Measurements from ENCODE around the gene ATAT1. TPM values are rescaled to one million over a fixed set of nuclear protein-coding genes. Genes with fewer than 3 reads are reported as not detected.

ATAT1 gene
- total RNA-seq, 2 experiments from 2014 or later, result 10.4 to 17.8 TPM

DNA sequence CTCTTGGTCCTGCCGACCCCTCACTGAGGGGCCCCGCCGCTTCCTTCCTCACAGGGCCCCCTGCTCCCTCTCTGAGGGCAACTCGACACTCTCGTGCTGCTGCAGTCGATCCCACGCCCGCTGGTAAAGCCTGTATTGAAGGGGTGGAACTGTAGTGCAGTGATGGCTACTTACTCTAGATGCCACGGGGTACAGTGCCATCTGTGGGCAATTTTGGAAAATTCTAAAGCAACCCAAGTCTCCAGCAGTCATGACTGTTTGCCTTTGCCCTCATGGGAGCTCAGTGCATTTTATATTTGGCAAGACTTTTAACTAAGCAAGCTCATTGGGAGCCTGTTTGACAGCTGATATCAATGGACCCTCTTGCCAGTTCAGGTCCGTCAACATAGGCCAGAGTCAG, 13.8 kb downstream of the ATAT1 start:
- Histone ChIP-seq H2AFZ (ENCODE audit: low read length) (no peak overlapping the region), H3K9me2 (ENCODE audit: insufficient read depth, low read length) (no peaks in the 10 kb centered on the region), H3K9me3 (ENCODE audit: low read length) (no peaks in the 10 kb centered on the region), H3K4me2 (ENCODE audit: low read length) (no peak overlapping the region), H3K79me2 (ENCODE audit: insufficient read depth, low read depth, low read length) (no peaks in the 10 kb centered on the region), H3K36me3 (ENCODE audit: insufficient read depth, low read length) (peaks cover 12% of the 10 kb centered on the region), H3K27ac (ENCODE audit: low read depth, low read length, poor library complexity, severe bottlenecking) (no peak overlapping the region), H3K4me1 (ENCODE audit: insufficient read depth, low read length, poor library complexity, severe bottlenecking) (no peaks in the 10 kb centered on the region), H4K20me1 (ENCODE audit: insufficient read depth, low read length) (no peaks in the 10 kb centered on the region), H3K4me3 (ENCODE audit: low read depth, low read length, poor library complexity, severe bottlenecking) (no peak overlapping the region)
- BruUV-seq (replicated peaks), result no TSS peak
- intact Hi-C loops (cut with micrococcal nuclease; ENCODE audit: unreplicated experiment), result no loop called here
- peak; percentile 39; the same call in 1 of the 2 replicates for TF ChIP-seq CTCF (conservative IDR thresholded peaks at IDR 0.05; ENCODE audit: low read length)
- no peak for TF ChIP-seq EZH2phosphoT487 (IDR thresholded peaks at IDR 0.05; ENCODE audit: borderline replicate concordance, low read depth, low read length)
- ChIA-PET POLR2A (interaction anchor here (1.1 kb wide), 2 partner anchors 12 to 22 kb away, joined by 3 to 4 read pairs; partner anchors contain the start of gene MRPS18B), CTCF (ENCODE audit: unreplicated experiment) (no interaction called here)
- no peak for DNase-seq (ENCODE audit: low spot score)

DNA sequence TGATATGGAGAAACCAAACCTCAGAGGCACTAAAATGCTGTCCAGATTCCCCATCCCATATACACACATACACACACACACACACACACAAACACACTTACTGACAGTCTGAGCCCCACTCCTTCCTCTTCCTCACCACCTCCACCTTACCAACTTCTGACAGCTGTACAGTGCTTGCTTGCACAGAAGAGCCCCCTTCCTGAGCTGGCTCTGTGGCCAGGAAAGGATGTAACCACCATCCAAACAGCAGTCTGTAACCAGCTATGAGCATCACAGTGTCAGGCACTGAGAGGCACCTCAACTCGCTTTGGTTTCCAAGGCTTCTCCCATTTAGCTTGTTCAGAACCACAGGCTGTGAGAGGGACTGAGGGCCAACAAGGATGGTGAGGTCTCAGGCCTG, 14.4 kb downstream of the ATAT1 start:
- peak; percentile 8 for DNase-seq (ENCODE audit: low spot score)
- H3K4me3 ChIP-seq (ENCODE audit: low read depth, low read length, poor library complexity, severe bottlenecking), result no peak overlapping the region
- no peaks in the 10 kb centered on the region for H3K9me2 ChIP-seq (ENCODE audit: insufficient read depth, low read length)
- ChIA-PET CTCF (ENCODE audit: unreplicated experiment) (no interaction called here), POLR2A (interaction anchor here (0.9 to 1.1 kb wide), 4 partner anchors 13 to 31 kb away, joined by 3 to 5 read pairs (median 4); partner anchors contain the start of genes ATAT1, DHX16 and MRPS18B)
- H3K4me2 ChIP-seq (ENCODE audit: low read length), result no peak overlapping the region
- H3K36me3 ChIP-seq (ENCODE audit: insufficient read depth, low read length), result peaks cover 12% of the 10 kb centered on the region
- TF ChIP-seq EZH2phosphoT487 (IDR thresholded peaks at IDR 0.05; ENCODE audit: borderline replicate concordance, low read depth, low read length) (no peak), CTCF (conservative IDR thresholded peaks at IDR 0.05; ENCODE audit: low read length) (no peak)
- intact Hi-C loops (cut with micrococcal nuclease; ENCODE audit: unreplicated experiment), result no loop called here
- H3K27ac ChIP-seq (ENCODE audit: low read depth, low read length, poor library complexity, severe bottlenecking), result no peak overlapping the region
- peaks cover 1% of the 10 kb centered on the region; the same call in 1 of the 2 replicates for H3K79me2 ChIP-seq (ENCODE audit: insufficient read depth, low read depth, low read length)
- H3K9me3 ChIP-seq (ENCODE audit: low read length), result no peaks in the 10 kb centered on the region
- BruUV-seq (replicated peaks), result no TSS peak
- peaks cover 4% of the 10 kb centered on the region for H3K4me1 ChIP-seq (ENCODE audit: insufficient read depth, low read length, poor library complexity, severe bottlenecking)
- no peak overlapping the region for H2AFZ ChIP-seq (ENCODE audit: low read length)
- no peaks in the 10 kb centered on the region; the same call in 1 of the 2 replicates for H4K20me1 ChIP-seq (ENCODE audit: insufficient read depth, low read length)

- BruUV-seq (replicated peaks), result no TSS peak
- no peaks in the 10 kb centered on the region; the same call in 1 of the 2 replicates for H4K20me1 ChIP-seq (ENCODE audit: insufficient read depth, low read length)
- peaks cover 16% of the 10 kb centered on the region for H3K4me1 ChIP-seq (ENCODE audit: insufficient read depth, low read length, poor library complexity, severe bottlenecking)
- TF ChIP-seq EZH2phosphoT487 (IDR thresholded peaks at IDR 0.05; ENCODE audit: borderline replicate concordance, low read depth, low read length) (no peak), CTCF (conservative IDR thresholded peaks at IDR 0.05; ENCODE audit: low read length) (no peak)
- no peak overlapping the region for H2AFZ ChIP-seq (ENCODE audit: low read length)
- intact Hi-C loops (cut with micrococcal nuclease; ENCODE audit: unreplicated experiment), result no loop called here
- peaks cover 12% of the 10 kb centered on the region for H3K36me3 ChIP-seq (ENCODE audit: insufficient read depth, low read length)
- ChIA-PET CTCF (ENCODE audit: unreplicated experiment) (no interaction called here), POLR2A (no interaction called here)
- no peaks in the 10 kb centered on the region for H3K9me2 ChIP-seq (ENCODE audit: insufficient read depth, low read length)
- peaks cover 17% of the 10 kb centered on the region; the same call in 1 of the 2 replicates for H3K79me2 ChIP-seq (ENCODE audit: insufficient read depth, low read depth, low read length)
- H3K27ac ChIP-seq (ENCODE audit: low read depth, low read length, poor library complexity, severe bottlenecking), result no peak overlapping the region
- no peaks in the 10 kb centered on the region for H3K9me3 ChIP-seq (ENCODE audit: low read length)
- no peak for DNase-seq (ENCODE audit: low spot score)
- no peak overlapping the region for H3K4me3 ChIP-seq (ENCODE audit: low read depth, low read length, poor library complexity, severe bottlenecking)
- H3K4me2 ChIP-seq (ENCODE audit: low read length), result no peak overlapping the region
Measured at GRCh38 chr6:30643656-30644055, 17.0 kb downstream of the ATAT1 start.

Measured in OCI-LY7 (cell line).